Ureter (tissue), 1 donor: ENCODE data around the gene KYAT1. TPM values are rescaled to one million over a fixed set of nuclear protein-coding genes. Genes with fewer than 3 reads are reported as not detected.

Experiments used
- total RNA-seq: library from RNA; stranded (reverse); gene quantifications from one replicate; pipeline ENCODE4 v1.2.4, GENCODE V29; 2023
- donor health status: DM: yes; HTN: yes; CAD: no.

KYAT1 gene
- total RNA-seq, 1 donor from 2014 or later: 13.0 TPM

Other genes with a start within 250 kb of the KYAT1 start
- gene DYNC2I2, start 225.1 kb downstream of the KYAT1 start, total RNA-seq: 36.1 TPM
- 390 TPM for gene SET, start 192.7 kb downstream of the KYAT1 start, total RNA-seq
- 11.1 TPM for gene PKN3, start 179.4 kb downstream of the KYAT1 start, total RNA-seq
- 26.3 TPM for gene ZDHHC12, start 157.8 kb downstream of the KYAT1 start, total RNA-seq
- 46.6 TPM for gene ZER1, start 110.0 kb downstream of the KYAT1 start, total RNA-seq
- gene TBC1D13, start 94.7 kb downstream of the KYAT1 start, total RNA-seq: 33.6 TPM
- 21.7 TPM for gene ENDOG, start 63.5 kb downstream of the KYAT1 start, total RNA-seq
- 55.7 TPM for gene SPOUT1, start 52.2 kb downstream of the KYAT1 start, total RNA-seq
- 37.1 TPM for gene LRRC8A, start 183 bp upstream of the KYAT1 start, total RNA-seq
- gene PHYHD1, start 39.0 kb upstream of the KYAT1 start, total RNA-seq: 26.6 TPM
- gene DOLK, start 65.7 kb upstream of the KYAT1 start, total RNA-seq: 14.2 TPM
- gene NUP188, start 65.7 kb upstream of the KYAT1 start, total RNA-seq: 52.1 TPM
- gene SH3GLB2, start 146.4 kb upstream of the KYAT1 start, total RNA-seq: 317 TPM
- gene MIGA2, start 154.7 kb upstream of the KYAT1 start, total RNA-seq: 58.2 TPM
- gene DOLPP1, start 199.2 kb upstream of the KYAT1 start, total RNA-seq: 18.2 TPM
- 42.1 TPM for gene CRAT, start 228.8 kb upstream of the KYAT1 start, total RNA-seq
- 143 TPM for gene PTPA, start 229.5 kb upstream of the KYAT1 start, total RNA-seq